C4-2B (cell line): ENCODE measurements around the gene DSC1.

Source experiments
- ZFX ChIP-seq: fragments of 450-650 bp; IDR thresholded peaks from 2 replicates; pipeline ENCODE4 v1.6.1; 2017
- TF ChIP-seq, protein P1 (sequence below): fragments of 450-650 bp; conservative IDR thresholded peaks from 2 replicates; pipeline ENCODE4 v1.5.1; 2017; ENCODE audit warnings: mild to moderate bottlenecking

DNA sequence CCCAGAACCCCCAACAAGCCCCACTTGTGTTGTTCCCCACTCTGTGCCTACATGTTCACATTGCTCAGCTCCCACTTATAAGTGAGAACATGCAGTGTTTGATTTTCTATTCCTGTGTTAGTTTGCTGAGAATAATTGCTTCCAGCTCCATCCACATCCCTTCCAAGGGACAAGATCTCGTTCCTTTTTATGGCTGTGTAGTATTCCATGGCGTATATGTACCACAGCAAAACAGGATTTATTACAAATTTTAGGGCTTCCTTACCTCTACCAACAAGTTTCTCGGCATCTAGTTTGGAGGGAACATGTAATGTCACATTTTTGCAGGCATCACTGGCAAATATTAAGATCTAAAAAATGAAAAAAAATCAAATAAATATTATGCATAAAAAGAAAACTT is 69.4 kb downstream of the DSC1 start:
- TF ChIP-seq, protein P1, sequence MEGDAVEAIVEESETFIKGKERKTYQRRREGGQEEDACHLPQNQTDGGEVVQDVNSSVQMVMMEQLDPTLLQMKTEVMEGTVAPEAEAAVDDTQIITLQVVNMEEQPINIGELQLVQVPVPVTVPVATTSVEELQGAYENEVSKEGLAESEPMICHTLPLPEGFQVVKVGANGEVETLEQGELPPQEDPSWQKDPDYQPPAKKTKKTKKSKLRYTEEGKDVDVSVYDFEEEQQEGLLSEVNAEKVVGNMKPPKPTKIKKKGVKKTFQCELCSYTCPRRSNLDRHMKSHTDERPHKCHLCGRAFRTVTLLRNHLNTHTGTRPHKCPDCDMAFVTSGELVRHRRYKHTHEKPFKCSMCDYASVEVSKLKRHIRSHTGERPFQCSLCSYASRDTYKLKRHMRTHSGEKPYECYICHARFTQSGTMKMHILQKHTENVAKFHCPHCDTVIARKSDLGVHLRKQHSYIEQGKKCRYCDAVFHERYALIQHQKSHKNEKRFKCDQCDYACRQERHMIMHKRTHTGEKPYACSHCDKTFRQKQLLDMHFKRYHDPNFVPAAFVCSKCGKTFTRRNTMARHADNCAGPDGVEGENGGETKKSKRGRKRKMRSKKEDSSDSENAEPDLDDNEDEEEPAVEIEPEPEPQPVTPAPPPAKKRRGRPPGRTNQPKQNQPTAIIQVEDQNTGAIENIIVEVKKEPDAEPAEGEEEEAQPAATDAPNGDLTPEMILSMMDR = no peak
- TF ChIP-seq ZFX = no peak
